GM19468 (cell line): ENCODE results near the gene TTL.

Experiments used
- ATAC-seq: cut with Tn5 transposase; IDR thresholded peaks from one replicate; pipeline ENCODE4 v1.9.1; 2021; ENCODE audit warnings: mild to moderate bottlenecking, moderate library complexity, moderate number of reproducible peaks; ENCODE audit not compliant: unreplicated experiment; ENCODE audit errors: extremely low read depth

Gene TTL

DNA sequence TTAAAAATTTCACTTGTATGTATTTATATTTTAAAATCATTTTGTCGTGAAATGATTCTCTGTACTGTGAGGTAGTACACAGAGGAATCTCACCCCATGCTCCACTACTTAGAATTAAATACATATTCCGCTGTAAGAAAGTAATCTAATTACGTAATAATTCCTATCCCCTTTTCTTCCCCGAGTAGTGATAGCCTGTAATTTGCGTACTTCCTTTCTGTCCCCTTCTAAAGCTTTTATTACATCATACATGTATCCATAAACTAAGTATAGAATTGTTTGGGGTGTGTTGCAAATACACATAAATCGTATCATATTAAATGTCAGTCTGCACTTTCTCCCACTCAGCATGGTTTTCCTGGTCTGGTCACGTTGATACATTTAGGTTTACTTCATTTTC lies 90.0 kb downstream of the TTL start:
- no peak for ATAC-seq

DNA sequence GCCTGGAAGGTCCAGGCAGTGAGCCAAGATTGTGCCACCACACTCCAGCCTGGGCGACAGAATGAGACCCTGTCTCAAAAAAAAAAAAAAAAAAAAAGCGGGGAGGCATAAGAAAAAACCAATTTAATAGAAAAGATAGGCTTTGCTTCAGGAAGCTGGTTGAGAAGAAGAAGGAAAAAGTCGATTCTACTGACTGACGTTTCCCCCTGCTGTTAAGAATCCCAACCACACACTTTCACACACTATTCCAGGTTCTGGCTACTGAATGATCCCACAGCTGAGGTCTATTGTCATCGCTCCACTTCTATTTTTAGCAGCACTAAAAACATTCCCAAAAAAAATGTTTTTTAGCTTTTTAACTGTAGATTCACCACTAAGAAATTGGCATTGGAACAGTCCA lies 95.8 kb downstream of the TTL start:
- no peak for ATAC-seq

DNA sequence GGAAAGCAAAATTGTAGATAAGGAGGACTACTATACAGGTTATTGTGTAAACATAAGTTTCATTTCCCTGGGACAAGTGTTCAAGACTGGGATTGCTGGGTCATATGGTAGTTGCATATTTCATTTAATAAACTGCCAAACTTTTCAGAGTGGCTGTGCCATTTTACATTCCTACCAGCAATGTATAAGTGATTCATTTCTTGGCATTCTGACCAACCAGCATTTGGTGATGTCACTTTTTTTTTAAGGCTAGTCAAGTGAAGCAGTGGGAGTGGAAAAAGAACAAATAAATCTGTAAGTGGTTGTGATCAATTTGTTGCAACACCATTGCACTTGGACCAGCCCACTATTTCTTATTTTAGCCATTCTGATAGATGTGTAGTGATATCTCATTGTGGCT lies 97.3 kb downstream of the TTL start:
- ATAC-seq: no peak

DNA sequence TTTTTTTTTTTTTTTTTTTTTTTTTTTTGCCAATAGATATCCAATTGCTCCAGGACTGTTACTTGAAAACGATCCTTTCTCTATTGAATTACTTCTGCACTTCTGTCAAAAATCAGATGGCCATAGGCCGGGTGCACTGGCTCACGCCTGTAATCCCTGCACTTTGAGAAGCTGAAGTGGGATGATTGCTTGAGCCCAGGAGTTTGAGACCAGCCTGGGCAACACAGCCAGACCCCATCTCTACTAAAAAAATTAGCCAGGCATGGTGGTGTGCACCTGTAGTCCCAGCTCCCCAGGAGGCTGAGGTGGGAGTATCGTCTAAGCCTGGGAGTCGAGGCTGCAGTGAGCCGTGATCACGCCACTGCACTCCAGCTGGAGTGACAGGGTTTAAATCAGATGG lies 98.1 kb downstream of the TTL start:
- ATAC-seq: no peak

DNA sequence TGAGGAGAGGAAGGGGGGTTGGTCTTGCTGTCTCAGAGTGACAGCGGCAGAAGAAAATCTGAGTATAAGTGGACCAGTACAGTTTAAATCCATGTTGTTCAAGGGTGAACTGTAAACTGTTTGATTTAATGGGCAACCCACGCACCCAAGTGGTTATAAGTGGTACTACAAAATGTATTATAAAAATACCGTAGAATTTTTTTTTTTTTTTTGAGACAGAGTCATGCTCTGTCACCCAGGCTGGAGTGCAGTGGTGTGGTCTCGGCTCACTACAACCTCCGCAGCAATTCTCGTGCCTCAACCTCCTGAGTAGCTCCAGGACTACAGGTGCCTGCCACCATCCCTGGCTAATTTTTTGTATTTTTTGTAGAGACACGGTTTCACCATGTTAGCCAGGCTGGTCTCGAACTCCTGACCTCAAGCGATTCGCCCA lies 100.4 kb downstream of the TTL start:
- no peak for ATAC-seq

DNA sequence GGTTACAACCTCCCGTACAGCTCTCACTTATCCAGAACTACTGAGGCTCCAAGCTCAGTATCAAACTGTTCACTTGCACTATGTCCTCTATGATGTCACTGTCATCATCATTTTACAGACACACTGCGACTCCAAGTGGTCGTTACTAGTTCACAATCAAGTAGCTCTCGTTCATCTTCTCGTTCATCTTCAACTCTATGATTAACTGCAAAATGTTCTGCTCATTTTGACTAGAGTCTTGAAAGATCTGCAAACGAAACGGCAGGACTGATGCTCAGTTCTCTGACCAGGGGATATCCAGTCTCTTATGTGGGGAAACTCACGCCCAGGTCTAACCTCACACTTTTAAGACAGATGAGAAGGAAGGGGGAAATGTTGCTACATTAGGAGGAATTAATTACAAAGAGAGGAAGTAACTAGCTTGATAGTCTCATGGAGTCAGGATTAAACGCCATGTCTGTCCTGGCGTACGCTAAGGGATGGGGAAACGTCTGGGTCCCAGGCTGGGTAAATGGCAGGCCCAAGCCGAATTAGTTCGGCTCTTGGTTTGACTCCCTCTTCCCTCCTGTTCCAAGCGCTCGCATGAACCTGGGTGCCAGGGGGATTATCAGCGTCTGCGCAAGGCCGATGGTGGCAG lies 101.7 kb downstream of the TTL start:
- no peak for ATAC-seq

DNA sequence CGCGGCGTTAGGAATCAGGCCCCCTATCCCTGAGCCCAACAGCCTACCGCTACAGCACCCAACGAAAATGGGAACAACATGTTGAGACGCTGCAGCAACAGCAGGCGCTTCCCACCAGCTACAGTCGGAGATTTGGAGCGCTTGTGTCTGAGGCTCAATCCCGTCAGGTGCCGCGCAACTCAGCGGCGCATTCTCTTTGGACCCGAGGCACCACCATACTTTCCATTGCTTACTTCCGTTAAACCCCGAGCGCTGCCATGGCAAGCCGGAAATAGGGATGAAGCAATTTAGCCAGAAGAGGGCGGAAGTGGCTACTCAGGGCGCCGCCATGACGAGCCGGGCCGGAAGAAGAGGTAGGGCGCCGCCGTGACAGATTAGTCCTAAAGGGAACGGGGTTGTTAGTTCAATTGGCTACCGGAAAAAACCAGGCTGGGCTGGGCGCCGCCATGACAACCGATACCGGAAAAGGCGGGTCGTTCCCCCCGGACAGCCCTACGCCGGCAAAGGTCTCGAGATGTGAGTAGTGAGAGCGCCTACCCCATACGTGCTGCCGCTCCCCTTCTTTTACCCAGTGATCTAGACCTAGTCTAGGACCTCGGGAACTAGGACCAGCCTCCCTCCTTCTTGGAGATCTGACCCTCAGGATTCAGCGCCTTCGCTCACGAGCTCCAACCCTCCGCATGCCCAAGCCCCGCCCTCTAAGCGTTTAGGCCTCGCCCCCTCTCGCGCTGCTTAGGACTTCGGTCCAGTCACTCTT lies 102.4 kb downstream of the TTL start, which contains the start of gene CHCHD5:
TSS of gene CHCHD5 (plus strand) at position 476 of the 757 bp plus-strand sequence. CDS start at position 515, 39 bp downstream.
- peak; percentile 87 for ATAC-seq

DNA sequence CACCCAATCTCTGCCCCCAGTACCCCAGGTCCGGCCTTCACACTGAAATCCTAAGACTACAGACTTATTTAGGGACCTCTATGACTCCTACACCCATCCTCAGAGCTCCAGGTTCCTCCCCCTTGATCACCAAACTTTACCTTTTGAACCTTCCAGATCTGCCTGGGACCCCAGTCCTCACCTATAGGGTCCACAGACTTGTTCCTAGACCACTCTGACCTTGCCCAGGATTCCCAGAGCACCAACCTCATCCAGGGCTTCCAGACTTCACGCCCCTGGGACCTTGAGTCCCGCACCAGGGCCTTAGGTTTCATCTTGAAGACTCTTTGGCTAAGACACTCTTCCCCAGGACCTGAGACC lies 102.9 kb downstream of the TTL start:
- ATAC-seq: no peak

DNA sequence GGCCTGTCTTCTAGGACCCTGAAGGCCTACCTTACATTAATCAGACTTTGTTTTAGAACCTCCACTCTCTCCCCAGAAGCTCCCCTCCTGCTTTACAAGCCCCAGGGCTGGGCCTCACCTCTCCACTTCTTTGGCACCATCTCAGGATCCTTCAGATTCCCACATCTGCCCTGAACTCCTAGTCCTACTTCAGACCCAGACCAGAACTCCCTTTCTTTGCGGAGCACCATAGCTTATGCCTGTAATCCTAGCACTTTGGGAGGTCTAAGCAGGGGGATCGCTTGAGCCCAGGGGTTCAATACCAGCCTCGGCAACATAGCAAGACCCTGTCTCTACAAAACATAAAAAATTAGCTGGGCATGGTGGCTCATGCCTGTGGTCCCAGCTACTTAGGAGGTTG lies 103.4 kb downstream of the TTL start:
- ATAC-seq: no peak

DNA sequence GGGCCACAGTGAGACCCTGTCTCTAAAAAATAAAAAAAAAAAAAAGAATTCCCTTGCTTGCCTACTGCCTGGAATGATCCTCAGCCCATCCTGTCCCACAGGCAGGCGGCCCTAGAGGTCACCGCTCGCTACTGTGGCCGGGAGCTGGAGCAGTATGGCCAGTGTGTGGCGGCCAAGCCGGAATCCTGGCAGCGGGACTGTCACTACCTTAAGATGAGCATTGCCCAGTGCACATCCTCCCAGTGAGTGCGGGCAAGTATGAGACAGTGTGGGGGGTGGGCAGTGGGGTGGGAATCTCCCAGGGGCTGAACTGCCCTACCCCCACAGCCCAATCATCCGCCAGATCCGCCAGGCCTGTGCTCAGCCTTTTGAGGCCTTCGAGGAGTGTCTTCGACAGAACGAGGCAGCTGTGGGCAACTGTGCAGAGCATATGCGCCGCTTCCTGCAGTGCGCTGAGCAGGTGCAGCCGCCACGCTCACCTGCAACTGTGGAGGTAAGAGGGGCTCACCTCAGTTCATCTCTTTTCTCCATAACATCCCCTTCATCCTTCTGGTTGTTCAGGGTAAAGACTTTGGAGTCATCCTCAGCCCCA lies 104.0 kb downstream of the TTL start:
- ATAC-seq: no peak

DNA sequence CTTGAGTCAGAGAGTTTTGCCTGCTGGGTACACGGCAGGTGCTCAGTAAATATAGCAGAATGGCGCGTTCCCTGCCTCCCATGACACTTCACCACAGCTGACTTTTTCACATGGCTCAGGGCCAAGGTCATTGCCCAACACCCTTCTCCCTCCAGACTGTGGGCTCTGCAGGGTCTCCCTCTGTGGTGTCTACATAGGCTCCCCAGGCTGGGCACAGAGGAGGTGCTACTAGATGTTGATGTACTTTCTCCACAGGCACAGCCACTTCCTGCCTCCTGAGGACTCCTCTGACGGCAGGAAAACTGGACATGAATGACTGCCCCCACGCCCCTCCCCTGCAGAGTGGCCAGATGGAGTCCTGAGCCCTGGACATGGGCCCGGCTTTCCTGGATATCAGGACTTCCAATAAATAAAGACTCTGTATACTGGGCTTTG lies 106.7 kb downstream of the TTL start:
- ATAC-seq: no peak
